Gastrocnemius medialis (tissue), 4 donors: ENCODE data around the gene EFCAB5.

Source experiments
- CTCF ChIP-seq, 5 experiments: fragments of 450-650 bp in 3 of 5; fragments of 200-600 bp in 2 of 5; sonication (generic) in 2 of 5; IDR thresholded peaks in 4 of 5; conservative IDR thresholded peaks in 1 of 5; 1 replicate in 4 of 5; 2 replicates in 1 of 5; pipeline ENCODE4 v1.5.1; 2016 to 2019; ENCODE audit warnings: antibody characterized with exemption in 5 of 5, mild to moderate bottlenecking in 3 of 5, moderate library complexity in 3 of 5
- POLR2A ChIP-seq, 2 donors: fragments of 450-650 bp; IDR thresholded peaks; one replicate each; pipeline ENCODE4 v1.6.1; 2017; ENCODE audit warnings: antibody characterized with exemption in 2 of 2, mild to moderate bottlenecking in 2 of 2, moderate library complexity in 2 of 2

- TF ChIP-seq CTCF (IDR thresholded peaks at IDR 0.05 in 4 of 5, conservative IDR thresholded peaks at IDR 0.05 in 1 of 5) (no peak), POLR2A (IDR thresholded peaks at IDR 0.05) (no peak)
Observed at GRCh38 chr17:29954405-29954804, 13.0 kb downstream of the EFCAB5 start.
